HepG2 (cell line): Measurements from ENCODE around the gene LINGO3. TPM values are rescaled to one million over a fixed set of nuclear protein-coding genes. Genes with fewer than 3 reads are reported as not detected.

Source experiments
- FOXJ3 ChIP-seq: sonication (generic); formaldehyde crosslinking; IDR thresholded peaks from 2 replicates; pipeline ENCODE4 v1.4.0; 2020; ENCODE audit warnings: missing genetic modification reagents, mild to moderate bottlenecking, borderline replicate concordance
- NFE2L2 ChIP-seq: fragments of 150-350 bp; IDR thresholded peaks from 2 replicates; pipeline ENCODE4 v1.6.1; 2014; ENCODE audit warnings: low read length
- ONECUT2 ChIP-seq: sonication (generic); formaldehyde crosslinking; IDR thresholded peaks from 2 replicates; pipeline ENCODE4 v1.4.0; 2020; ENCODE audit warnings: missing genetic modification reagents
- RFXAP ChIP-seq: sonication (generic); formaldehyde crosslinking; IDR thresholded peaks from 2 replicates; pipeline ENCODE4 v1.4.0; 2020; ENCODE audit warnings: missing genetic modification reagents, borderline replicate concordance
- SMAD1 ChIP-seq: sonication (generic); formaldehyde crosslinking; IDR thresholded peaks from 2 replicates; pipeline ENCODE4 v1.4.0; 2020; ENCODE audit warnings: missing genetic modification reagents, low read depth, mild to moderate bottlenecking, borderline replicate concordance
- SRY ChIP-seq: sonication (generic); formaldehyde crosslinking; IDR thresholded peaks from 2 replicates; pipeline ENCODE4 v1.8.0; 2022; ENCODE audit warnings: mild to moderate bottlenecking, missing genetic modification reagents
- XRCC5 ChIP-seq: fragments of 200-400 bp; formaldehyde crosslinking; optimal IDR thresholded peaks from 2 replicates; pipeline ENCODE3; 2017; ENCODE audit warnings: mild to moderate bottlenecking, low read length
- ZMYM4 ChIP-seq: sonication (generic); formaldehyde crosslinking; IDR thresholded peaks from 2 replicates; pipeline ENCODE4 v1.8.1; 2023; ENCODE audit warnings: mild to moderate bottlenecking, missing genetic modification reagents
- ZNF274 ChIP-seq: sonication (generic); formaldehyde crosslinking; IDR thresholded peaks from 2 replicates; pipeline ENCODE4 v1.5.1; 2020; ENCODE audit warnings: mild to moderate bottlenecking, missing genetic modification reagents
- ZNF607 ChIP-seq: sonication (generic); formaldehyde crosslinking; IDR thresholded peaks from 2 replicates; pipeline ENCODE4 v1.5.1; 2020; ENCODE audit warnings: missing genetic modification reagents, mild to moderate bottlenecking, borderline replicate concordance
- ZNF646 ChIP-seq: sonication (generic); formaldehyde crosslinking; IDR thresholded peaks from 2 replicates; pipeline ENCODE4 v1.9.0; 2021; ENCODE audit warnings: mild to moderate bottlenecking, missing genetic modification reagents
- ZNF652 ChIP-seq: IDR thresholded peaks from 2 replicates; pipeline ENCODE4 v1.6.1; 2016; ENCODE audit warnings: low read depth, borderline replicate concordance
- polyA plus RNA-seq, 8 experiments: library from polyadenylated mRNA; depleted of rRNA in 3 of 8; stranded (reverse) in 7 of 8; unstranded in 1 of 8; fragments of >200 nt; fragmentation: Illumina TruSeq in 4 of 8; extraction: Trizol in 4 of 8; gene quantifications; 2 replicates each; pipeline versions ENCODE4 v1.2.1 to v1.2.3, GENCODE V29; 2011 to 2016; ENCODE audit warnings: low read depth in 4 of 8, missing spikeins in 1 of 8, mixed read lengths in 1 of 8; ENCODE audit not compliant: insufficient read depth in 1 of 8
- total RNA-seq, 5 experiments: library from RNA; depleted of rRNA; stranded (reverse); fragments of >200 nt; fragmentation: Illumina TruSeq; extraction: Trizol; gene quantifications; 2 replicates each; pipeline ENCODE4 v1.2.3, GENCODE V29; 2016; ENCODE audit warnings: low read depth in 1 of 5
- TF ChIP-seq, protein P1 (sequence below): sonication (generic); formaldehyde crosslinking; IDR thresholded peaks from one replicate; pipeline ENCODE4 v1.5.1; 2020; ENCODE audit warnings: mild to moderate bottlenecking, missing genetic modification reagents; ENCODE audit errors: not compliant biosample characterization
- TF ChIP-seq, protein P2 (sequence below): sonication (generic); formaldehyde crosslinking; IDR thresholded peaks from 2 replicates; pipeline ENCODE4 v1.4.0; 2020; ENCODE audit warnings: missing genetic modification reagents

Gene LINGO3
- total and polyA plus RNA-seq, 2 of the 13 experiments (the other 11 are each of a cell fraction or from before 2014, with no cell fraction given), result not detected

DNA sequence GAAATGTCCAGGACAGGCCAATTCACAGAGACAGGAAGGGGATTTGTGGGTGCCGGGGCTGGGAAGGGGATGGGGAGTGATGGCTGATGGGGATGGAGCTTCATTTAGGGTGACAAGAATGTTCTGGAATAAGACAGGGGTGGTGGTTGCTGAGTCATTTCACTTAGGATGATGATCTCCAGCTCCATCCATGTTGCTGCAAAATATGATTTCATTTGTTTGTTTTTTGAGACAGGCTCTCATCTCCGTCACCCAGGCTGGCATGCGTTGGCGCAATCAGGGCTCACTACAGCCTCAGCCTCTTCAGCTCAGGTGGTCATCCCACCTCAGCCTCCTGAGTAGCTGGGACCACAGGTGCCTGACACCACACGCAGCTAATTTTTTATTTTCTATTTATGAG lies 48.6 kb downstream of the LINGO3 start (continued):
- TF ChIP-seq, protein P1, sequence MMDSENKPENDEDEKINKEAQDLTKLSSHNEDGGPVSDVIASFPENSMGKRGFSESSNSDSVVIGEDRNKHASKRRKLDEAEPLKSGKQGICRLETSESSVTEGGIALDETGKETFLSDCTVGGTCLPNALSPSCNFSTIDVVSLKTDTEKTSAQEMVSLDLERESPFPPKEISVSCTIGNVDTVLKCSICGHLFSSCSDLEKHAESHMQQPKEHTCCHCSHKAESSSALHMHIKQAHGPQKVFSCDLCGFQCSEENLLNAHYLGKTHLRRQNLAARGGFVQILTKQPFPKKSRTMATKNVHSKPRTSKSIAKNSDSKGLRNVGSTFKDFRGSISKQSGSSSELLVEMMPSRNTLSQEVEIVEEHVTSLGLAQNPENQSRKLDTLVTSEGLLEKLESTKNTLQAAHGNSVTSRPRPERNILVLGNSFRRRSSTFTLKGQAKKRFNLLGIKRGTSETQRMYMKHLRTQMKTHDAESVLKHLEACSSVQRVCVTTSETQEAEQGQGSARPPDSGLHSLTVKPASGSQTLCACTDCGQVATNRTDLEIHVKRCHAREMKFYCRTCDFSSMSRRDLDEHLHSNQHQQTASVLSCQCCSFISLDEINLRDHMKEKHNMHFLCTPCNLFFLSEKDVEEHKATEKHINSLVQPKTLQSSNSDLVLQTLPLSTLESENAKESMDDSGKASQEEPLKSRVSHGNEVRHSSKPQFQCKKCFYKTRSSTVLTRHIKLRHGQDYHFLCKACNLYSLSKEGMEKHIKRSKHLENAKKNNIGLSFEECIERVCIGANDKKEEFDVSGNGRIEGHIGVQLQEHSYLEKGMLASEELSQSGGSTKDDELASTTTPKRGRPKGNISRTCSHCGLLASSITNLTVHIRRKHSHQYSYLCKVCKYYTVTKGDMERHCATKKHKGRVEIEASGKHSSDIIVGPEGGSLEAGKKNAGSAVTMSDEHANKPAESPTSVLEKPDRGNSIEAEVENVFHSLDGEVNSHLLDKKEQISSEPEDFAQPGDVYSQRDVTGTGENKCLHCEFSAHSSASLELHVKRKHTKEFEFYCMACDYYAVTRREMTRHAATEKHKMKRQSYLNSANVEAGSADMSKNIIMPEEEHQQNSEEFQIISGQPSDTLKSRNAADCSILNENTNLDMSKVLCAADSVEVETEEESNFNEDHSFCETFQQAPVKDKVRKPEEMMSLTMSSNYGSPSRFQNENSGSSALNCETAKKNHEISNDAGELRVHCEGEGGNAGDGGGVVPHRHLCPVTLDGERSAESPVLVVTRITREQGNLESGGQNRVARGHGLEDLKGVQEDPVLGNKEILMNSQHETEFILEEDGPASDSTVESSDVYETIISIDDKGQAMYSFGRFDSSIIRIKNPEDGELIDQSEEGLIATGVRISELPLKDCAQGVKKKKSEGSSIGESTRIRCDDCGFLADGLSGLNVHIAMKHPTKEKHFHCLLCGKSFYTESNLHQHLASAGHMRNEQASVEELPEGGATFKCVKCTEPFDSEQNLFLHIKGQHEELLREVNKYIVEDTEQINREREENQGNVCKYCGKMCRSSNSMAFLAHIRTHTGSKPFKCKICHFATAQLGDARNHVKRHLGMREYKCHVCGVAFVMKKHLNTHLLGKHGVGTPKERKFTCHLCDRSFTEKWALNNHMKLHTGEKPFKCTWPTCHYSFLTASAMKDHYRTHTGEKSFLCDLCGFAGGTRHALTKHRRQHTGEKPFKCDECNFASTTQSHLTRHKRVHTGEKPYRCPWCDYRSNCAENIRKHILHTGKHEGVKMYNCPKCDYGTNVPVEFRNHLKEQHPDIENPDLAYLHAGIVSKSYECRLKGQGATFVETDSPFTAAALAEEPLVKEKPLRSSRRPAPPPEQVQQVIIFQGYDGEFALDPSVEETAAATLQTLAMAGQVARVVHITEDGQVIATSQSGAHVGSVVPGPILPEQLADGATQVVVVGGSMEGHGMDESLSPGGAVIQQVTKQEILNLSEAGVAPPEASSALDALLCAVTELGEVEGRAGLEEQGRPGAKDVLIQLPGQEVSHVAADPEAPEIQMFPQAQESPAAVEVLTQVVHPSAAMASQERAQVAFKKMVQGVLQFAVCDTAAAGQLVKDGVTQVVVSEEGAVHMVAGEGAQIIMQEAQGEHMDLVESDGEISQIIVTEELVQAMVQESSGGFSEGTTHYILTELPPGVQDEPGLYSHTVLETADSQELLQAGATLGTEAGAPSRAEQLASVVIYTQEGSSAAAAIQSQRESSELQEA (CRISPR knock-in tag), result no peak
- TF ChIP-seq ZNF652 (CRISPR knock-in tag), result no peak
- TF ChIP-seq ONECUT2 (CRISPR knock-in tag), result no peak
- TF ChIP-seq XRCC5, result no peak
- no peak for TF ChIP-seq ZNF607
- peak; percentile 47 for TF ChIP-seq NFE2L2
- TF ChIP-seq SRY (CRISPR knock-in tag), result no peak
- TF ChIP-seq, protein P2, sequence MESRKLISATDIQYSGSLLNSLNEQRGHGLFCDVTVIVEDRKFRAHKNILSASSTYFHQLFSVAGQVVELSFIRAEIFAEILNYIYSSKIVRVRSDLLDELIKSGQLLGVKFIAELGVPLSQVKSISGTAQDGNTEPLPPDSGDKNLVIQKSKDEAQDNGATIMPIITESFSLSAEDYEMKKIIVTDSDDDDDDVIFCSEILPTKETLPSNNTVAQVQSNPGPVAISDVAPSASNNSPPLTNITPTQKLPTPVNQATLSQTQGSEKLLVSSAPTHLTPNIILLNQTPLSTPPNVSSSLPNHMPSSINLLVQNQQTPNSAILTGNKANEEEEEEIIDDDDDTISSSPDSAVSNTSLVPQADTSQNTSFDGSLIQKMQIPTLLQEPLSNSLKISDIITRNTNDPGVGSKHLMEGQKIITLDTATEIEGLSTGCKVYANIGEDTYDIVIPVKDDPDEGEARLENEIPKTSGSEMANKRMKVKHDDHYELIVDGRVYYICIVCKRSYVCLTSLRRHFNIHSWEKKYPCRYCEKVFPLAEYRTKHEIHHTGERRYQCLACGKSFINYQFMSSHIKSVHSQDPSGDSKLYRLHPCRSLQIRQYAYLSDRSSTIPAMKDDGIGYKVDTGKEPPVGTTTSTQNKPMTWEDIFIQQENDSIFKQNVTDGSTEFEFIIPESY, result peak; percentile 17; the same call in 1 of the 2 replicates
- TF ChIP-seq ZNF646 (CRISPR knock-in tag), result no peak
- TF ChIP-seq FOXJ3 (CRISPR knock-in tag), result no peak
- TF ChIP-seq ZNF274 (CRISPR knock-in tag), result no peak
- no peak for TF ChIP-seq ZMYM4 (CRISPR knock-in tag)
- no peak for TF ChIP-seq SMAD1
- no peak for TF ChIP-seq RFXAP (CRISPR knock-in tag)
